Right ventricle myocardium inferior (tissue), 1 donor: ENCODE data around the gene LYSMD4. TPM values are rescaled to one million over a fixed set of nuclear protein-coding genes. Genes with fewer than 3 reads are reported as not detected.

Source experiments
- total RNA-seq: library from RNA; stranded (reverse); fragmentation: NEBNext Ultra II Directional; extraction: Animal tissue kit (Norgen Biotek cat#: 25700); gene quantifications from one replicate; pipeline ENCODE4 v1.2.1, GENCODE V29; 2021
- donor health status: DM: no; HTN: yes; CAD: no; lungs with severe emphysema.

Gene LYSMD4
- total RNA-seq, 1 donor from 2014 or later = 9.3 TPM

Other genes with a start within 250 kb of the LYSMD4 start
- gene MEF2A, start 167.5 kb downstream of the LYSMD4 start, total RNA-seq = 135 TPM